Measurements from ENCODE around the gene DENND1A. TPM values are rescaled to one million over a fixed set of nuclear protein-coding genes. Genes with fewer than 3 reads are reported as not detected.

DENND1A gene
- total RNA-seq, 2 experiments from 2014 or later = 12.8 to 14.8 TPM

DNA sequence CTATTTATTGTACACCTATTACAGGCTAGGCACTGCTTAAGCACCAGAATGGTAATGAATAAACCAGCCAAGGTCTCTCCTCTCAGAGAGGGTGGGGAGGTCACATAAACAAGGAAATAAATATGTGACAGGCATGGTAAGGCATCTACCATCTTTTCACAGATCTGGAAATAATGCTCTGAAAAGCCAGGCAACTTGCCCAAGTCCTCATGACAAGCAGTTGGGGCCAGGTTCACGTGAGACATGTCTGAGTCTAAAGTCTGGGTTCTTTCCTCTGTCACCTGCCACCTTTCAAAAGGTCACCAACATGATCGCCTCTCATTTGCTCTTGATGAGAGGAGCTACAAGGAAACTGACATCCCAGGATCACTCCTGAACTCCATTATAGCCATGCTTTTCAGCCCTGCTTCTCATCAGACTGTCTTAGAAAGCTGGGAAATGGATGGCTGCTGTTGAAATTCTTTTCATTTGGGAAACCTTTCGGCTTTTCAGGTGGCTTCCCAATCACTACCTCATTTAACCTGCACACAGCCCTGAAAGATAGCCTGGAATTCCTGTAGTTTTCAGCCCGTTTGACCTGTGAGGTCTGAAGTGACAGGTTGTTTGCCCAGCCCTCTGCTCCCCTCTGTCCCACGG is 450.8 kb downstream of the DENND1A start:
- DNase-seq = no peak
- H3K4me1 Mint-ChIP-seq = no peaks in the 10 kb centered on the region
- H3K9me3 Mint-ChIP-seq = no peaks in the 10 kb centered on the region
- no peak overlapping the region for H3K4me3 Mint-ChIP-seq
- H3K27me3 Mint-ChIP-seq = no peaks in the 10 kb centered on the region
- no peak overlapping the region for H3K27ac Mint-ChIP-seq
- H3K36me3 Mint-ChIP-seq (ENCODE audit: low read depth) = no peaks in the 10 kb centered on the region
- ChIA-PET POLR2A (no interaction called here), CTCF (no interaction called here)

DNA sequence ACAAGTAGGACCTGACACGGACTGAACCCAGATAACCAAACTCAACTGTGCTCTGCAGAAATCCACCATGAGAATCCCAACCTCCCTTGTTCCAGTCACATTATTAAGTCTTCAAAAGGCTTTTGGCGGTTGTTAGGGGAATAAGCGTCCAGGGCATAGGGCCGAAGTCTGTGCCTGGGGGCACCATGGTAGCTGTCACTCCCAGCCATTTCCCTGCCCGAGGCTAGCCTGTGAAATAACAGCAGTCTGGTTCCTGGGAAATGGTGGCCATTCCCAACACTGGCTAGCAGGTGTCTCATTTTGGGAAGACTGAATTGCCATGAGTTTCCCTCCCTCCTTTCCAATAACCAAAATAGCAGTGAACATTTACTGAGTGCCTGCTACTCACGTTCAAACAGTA is 451.8 kb downstream of the DENND1A start:
- H3K4me3 Mint-ChIP-seq = no peak overlapping the region
- H3K27ac Mint-ChIP-seq = no peak overlapping the region
- H3K4me1 Mint-ChIP-seq = no peaks in the 10 kb centered on the region
- POLR2A ChIA-PET = no interaction called here
- CTCF ChIA-PET = no interaction called here
- no peak for DNase-seq
- no peaks in the 10 kb centered on the region for H3K27me3 Mint-ChIP-seq
- no peaks in the 10 kb centered on the region for H3K9me3 Mint-ChIP-seq
- no peaks in the 10 kb centered on the region for H3K36me3 Mint-ChIP-seq (ENCODE audit: low read depth)

DNA sequence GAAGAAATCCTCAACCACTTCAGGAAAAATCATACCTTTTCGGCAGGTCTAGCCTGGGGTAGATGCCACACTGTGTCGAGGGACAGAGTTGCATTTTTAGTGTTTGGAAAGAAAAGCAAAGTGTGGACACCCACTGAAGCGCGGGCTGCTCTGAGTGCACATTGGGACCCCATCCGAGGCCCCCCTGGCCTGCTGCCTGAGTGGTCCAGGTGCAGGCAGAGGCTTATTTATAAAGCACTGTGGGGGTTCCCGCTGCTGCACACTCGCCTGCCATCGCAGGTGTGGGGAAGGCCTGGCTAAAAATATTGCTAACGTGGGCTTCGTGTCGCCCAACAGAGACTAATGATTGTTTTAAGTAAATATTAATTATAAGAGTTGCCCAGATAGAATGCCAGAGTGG is 454.5 kb downstream of the DENND1A start:
- POLR2A ChIA-PET = no interaction called here
- CTCF ChIA-PET = no interaction called here

DNA sequence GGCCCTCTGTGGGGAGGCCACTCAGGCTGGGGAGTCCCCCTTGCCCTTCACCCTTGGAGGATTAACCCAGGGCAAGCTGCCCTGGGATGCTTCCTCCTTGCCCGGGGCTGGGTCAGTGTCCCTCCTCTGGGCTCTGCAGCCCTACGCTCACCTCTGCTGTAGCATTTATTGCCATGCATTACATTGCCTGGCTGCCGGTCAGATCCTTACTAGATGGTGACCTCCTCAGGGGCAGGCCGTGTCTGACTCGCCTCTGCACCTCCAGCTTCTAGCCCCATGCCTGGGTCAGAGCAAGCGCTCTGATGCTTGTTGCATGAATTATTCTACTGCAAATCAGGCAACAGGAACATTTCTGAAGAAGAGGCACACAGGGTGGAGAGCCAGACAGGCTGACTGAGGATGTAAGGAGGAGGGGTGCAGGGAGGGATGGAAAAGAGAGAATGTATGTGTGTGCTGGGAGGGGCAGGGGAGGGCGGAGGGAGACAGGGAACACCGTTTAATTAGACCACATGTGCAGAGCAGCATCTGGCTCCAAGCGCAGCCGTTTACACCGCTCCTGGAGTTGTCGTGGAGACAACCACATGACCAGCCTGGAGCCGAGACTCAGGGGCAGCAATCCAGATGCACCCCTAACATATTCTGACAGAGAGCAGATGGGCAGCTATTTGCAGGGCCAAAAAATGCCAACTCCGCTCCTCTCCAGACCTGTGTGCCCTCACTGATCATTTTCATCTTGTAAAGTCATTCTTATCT is 456.9 kb downstream of the DENND1A start:
- no peak overlapping the region for H3K4me3 Mint-ChIP-seq
- no peaks in the 10 kb centered on the region for H3K36me3 Mint-ChIP-seq (ENCODE audit: low read depth)
- DNase-seq = no peak
- H3K27me3 Mint-ChIP-seq = no peaks in the 10 kb centered on the region
- no peaks in the 10 kb centered on the region for H3K9me3 Mint-ChIP-seq
- POLR2A ChIA-PET = no interaction called here
- no peak overlapping the region for H3K27ac Mint-ChIP-seq
- H3K4me1 Mint-ChIP-seq = no peaks in the 10 kb centered on the region
- CTCF ChIA-PET = no interaction called here

More for the DNA sequence above, 454.5 kb downstream of the DENND1A start:
- H3K4me1 Mint-ChIP-seq = no peaks in the 10 kb centered on the region
- no peaks in the 10 kb centered on the region for H3K9me3 Mint-ChIP-seq
- DNase-seq = no peak
- H3K27me3 Mint-ChIP-seq = no peaks in the 10 kb centered on the region
- no peak overlapping the region for H3K27ac Mint-ChIP-seq
- H3K36me3 Mint-ChIP-seq (ENCODE audit: low read depth) = no peaks in the 10 kb centered on the region
- H3K4me3 Mint-ChIP-seq = no peak overlapping the region

DNA sequence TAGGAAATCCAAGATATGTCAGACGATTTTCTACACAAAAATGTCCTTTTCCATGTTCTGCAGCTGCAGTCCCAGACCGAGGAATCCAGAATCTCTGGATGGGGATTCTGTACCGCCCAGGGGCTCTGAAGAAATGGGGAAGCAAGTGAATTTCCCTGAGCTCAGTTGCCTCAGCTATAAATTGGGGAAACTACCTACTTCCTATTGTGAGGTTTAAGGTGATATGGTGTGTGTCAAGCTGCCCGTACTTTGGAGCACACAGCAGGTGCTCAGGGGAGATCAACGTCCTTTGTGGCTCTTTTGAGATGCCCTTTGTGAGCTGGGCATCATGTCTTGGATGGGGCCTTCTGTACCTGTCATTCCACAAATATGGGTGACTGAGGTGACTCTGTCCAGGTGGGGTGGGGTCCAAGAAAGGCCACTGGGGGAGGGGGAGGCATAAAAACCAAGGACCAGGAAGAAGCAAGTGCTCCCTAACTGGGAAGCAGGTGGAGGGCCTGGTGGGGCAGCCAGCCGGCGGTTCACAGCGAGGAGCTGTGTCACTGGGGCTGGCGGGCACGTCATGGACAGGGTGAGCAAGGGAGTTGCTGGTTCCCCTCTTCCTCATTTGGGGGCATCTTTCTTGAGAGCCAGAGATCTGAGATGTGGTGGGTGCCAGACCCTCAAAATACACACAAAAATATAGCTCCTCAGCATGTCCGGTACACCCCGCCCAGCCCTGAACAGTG is 457.9 kb downstream of the DENND1A start:
- CTCF ChIA-PET = no interaction called here
- H3K27ac Mint-ChIP-seq = no peak overlapping the region
- no peak overlapping the region for H3K4me3 Mint-ChIP-seq
- H3K4me1 Mint-ChIP-seq = no peaks in the 10 kb centered on the region
- POLR2A ChIA-PET = no interaction called here
- H3K9me3 Mint-ChIP-seq = no peaks in the 10 kb centered on the region
- H3K36me3 Mint-ChIP-seq (ENCODE audit: low read depth) = no peaks in the 10 kb centered on the region
- no peaks in the 10 kb centered on the region for H3K27me3 Mint-ChIP-seq
- DNase-seq = no peak

DNA sequence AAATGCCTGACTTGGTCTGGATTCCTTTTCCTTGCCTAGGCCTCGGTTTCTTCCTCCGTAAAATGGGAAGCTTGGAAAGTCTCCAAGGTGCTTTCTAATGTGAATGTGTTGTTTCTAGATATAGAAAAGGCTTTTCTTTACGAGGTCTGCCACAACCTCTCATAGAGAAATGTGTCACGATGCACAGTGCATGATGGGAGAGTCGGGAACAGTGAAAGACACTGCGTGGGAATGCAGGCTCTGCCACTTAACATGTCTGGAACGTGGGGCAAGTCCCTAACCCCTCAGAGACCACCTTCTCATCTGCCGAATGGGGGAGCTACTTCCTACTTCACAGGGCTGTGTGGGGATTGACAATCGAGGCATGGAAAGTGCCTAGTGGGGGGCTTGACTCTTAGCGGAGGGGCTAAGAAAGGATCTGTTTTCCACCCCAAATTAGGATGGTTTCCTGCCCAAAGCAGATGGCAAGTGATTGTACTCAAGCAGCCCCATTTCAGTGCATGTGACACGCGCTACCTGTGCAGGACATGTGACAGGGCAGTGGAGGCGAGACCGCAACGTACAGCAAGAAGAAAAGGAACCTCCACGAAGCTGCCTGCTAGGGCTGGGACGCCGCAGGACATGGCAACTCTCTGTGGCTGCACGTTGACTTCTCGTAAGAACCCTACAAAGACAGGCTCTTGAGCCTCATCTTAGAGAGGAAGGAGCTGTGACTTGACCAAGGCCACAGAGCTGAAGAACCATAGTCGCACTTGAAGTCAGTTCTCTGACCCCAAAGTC is 458.7 kb downstream of the DENND1A start:
- DNase-seq = no peak
- H3K4me3 Mint-ChIP-seq = no peak overlapping the region
- CTCF ChIA-PET = no interaction called here
- POLR2A ChIA-PET = no interaction called here
- no peak overlapping the region for H3K27ac Mint-ChIP-seq
- H3K27me3 Mint-ChIP-seq = no peaks in the 10 kb centered on the region
- H3K36me3 Mint-ChIP-seq (ENCODE audit: low read depth) = no peaks in the 10 kb centered on the region
- no peaks in the 10 kb centered on the region for H3K4me1 Mint-ChIP-seq
- H3K9me3 Mint-ChIP-seq = no peaks in the 10 kb centered on the region

DNA sequence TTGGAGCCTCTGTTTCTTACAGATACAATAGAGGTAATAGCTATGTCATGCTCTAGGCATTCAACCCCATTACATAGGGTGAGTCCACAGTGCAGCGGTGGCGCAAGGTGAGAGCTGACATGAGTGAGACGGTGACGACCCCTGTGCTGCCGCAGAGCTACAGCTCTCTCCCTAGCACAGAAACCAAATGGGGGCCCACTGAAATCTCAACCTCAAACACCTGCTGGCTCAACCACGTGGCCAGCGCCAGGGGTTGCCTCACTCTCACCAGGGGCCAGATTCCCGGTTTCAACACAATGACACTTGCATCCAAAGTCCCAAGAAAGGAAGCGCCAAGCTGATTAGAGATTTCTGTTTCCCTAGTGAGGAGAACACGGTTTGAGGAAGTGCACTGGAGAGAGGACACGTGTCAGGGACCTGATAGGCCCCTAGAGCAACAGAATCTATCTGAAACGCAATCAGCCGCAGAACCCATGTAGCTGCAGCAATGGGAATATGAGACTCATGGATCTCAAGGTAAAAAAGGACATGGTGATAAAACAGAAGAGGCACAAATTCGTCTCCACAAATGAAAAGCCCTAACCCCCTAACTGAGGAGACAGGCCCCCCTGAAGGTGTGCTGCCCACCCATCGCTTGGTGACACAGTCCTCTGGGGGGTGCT is 459.7 kb downstream of the DENND1A start:
- DNase-seq = no peak
- Mint-ChIP-seq H3K27ac (no peak overlapping the region), H3K27me3 (no peaks in the 10 kb centered on the region), H3K9me3 (no peaks in the 10 kb centered on the region), H3K4me3 (no peak overlapping the region), H3K36me3 (ENCODE audit: low read depth) (no peaks in the 10 kb centered on the region), H3K4me1 (no peaks in the 10 kb centered on the region)
- CTCF ChIA-PET = no interaction called here
- POLR2A ChIA-PET = no interaction called here

DNA sequence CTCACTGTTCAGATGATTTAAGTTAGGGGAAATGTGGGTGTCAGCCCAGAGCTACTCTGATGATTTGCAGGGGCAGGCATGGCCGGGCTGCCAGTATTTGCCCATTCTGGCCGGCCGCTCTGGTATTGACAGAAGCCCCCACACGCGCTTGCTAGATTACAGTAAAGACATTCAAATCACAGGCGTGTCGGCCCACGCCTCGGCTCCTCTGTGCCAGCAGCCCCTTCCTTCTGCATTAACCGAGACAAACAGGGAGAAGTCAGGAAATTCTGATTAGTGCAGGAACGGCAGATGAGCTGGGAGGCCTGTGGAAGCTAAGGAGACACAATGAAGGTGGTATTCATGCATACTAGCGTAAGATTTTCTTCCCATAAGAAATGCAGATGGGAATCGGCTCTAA is 460.6 kb downstream of the DENND1A start:
- no peak for DNase-seq
- ChIA-PET POLR2A (interaction anchor here (0.9 kb wide), 1 partner anchor 15 kb away, joined by 3 read pairs; no protein-coding TSS in a partner anchor), CTCF (no interaction called here)
- Mint-ChIP-seq H3K4me3 (no peak overlapping the region), H3K27me3 (no peaks in the 10 kb centered on the region), H3K4me1 (no peaks in the 10 kb centered on the region), H3K36me3 (ENCODE audit: low read depth) (no peaks in the 10 kb centered on the region), H3K27ac (no peak overlapping the region), H3K9me3 (no peaks in the 10 kb centered on the region)

DNA sequence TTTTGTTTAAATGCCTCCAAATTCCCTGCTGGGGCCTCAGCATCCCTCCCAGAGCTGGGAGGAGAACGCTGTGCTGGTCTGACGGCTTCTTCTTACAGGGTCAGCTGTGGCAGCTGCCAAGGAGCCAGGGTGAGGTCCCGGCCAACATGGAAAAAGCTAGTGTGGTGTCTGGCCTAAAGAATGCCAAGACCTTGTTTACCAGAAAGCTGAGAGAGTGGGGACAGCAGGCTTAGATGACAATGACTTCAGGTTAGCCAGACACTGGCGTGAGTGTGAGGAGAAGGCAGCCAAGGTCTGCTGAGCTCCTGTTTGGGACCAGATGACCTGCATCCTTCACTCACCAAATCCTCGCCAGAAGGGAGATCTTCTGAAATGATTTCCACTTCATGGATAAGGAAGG is 461.4 kb downstream of the DENND1A start:
- Mint-ChIP-seq H3K36me3 (ENCODE audit: low read depth) (no peaks in the 10 kb centered on the region), H3K27ac (no peak overlapping the region), H3K4me3 (no peak overlapping the region), H3K4me1 (no peaks in the 10 kb centered on the region), H3K27me3 (no peaks in the 10 kb centered on the region), H3K9me3 (no peaks in the 10 kb centered on the region)
- ChIA-PET POLR2A (no interaction called here), CTCF (no interaction called here)
- no peak for DNase-seq

DNA sequence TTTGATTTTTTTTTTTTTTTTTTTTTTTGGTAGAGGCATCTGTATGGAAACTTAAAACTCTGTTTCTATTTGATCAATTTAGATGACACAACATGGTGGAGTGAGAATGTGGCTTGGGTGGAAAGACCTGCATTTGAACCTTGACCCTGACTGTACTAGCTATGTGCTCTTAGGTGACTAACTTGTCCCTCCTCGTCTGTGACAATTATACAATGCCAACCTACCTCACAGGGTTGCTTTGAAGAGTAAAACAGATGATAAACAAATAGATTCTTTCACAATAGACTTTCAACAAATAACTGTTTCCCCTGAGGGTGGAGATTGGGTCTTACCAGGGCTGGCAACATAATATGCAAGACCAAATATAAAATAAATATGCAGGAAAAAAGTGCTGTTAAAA is 464.6 kb downstream of the DENND1A start:
- DNase-seq = no peak
- Mint-ChIP-seq H3K27me3 (no peaks in the 10 kb centered on the region), H3K4me1 (no peaks in the 10 kb centered on the region), H3K27ac (no peak overlapping the region), H3K9me3 (no peaks in the 10 kb centered on the region), H3K4me3 (no peak overlapping the region), H3K36me3 (ENCODE audit: low read depth) (no peaks in the 10 kb centered on the region)
- CTCF ChIA-PET = interaction anchor here (0.7 kb wide), 2 partner anchors 23 to 80 kb away, joined by 3 to 4 read pairs; no protein-coding TSS in a partner anchor
- POLR2A ChIA-PET = interaction anchor here (0.6 kb wide), 1 partner anchor 340 kb away, joined by 3 read pairs; no protein-coding TSS in a partner anchor

DNA sequence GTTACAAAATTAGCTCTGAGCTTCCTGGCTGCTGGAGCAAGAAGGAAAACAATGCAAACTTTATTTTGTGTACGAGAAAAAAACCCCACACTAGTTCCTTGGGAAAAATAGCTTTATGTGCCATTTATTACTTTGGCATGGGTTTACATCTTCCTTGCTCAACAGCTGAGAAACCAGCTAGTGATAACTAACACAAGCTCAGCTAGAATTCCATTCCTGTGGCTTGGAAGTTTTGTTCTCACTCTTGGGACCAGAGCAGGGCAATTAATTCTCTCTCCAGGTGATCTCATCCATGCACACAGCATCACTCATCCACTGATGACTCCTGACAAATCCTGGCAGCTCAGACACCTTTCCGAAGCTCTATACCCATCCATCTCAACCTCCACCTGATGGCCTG is 469.8 kb downstream of the DENND1A start:
- ChIA-PET POLR2A (no interaction called here), CTCF (no interaction called here)
- no peak for DNase-seq
- H3K36me3 Mint-ChIP-seq (ENCODE audit: low read depth) = no peaks in the 10 kb centered on the region
- no peaks in the 10 kb centered on the region for H3K4me1 Mint-ChIP-seq
- no peaks in the 10 kb centered on the region for H3K27me3 Mint-ChIP-seq
- H3K9me3 Mint-ChIP-seq = no peaks in the 10 kb centered on the region
- H3K4me3 Mint-ChIP-seq = no peak overlapping the region
- no peak overlapping the region for H3K27ac Mint-ChIP-seq

DNA sequence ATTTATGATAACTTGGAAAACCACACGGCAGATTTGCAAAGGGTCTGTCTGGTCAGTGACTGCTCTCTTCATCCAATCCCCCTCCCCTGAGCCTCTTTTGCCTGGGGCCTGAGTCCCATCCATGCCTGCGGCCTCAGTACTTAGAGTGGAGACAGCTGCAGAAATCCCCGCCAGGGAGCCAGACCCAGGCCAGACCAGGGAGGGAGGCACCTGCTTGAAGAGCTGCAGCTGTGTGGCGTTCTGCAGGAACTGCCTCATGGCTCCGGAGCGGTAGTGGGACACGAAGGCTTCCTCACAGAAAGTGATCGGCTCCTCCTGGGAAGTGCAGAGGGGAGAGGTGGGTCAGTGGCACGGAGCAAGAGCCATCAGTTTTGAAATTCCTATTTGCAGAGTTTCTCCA is 472.3 kb downstream of the DENND1A start:
- DNase-seq = no peak
- no peak overlapping the region for H3K4me3 Mint-ChIP-seq
- no peaks in the 10 kb centered on the region for H3K36me3 Mint-ChIP-seq (ENCODE audit: low read depth)
- H3K9me3 Mint-ChIP-seq = no peaks in the 10 kb centered on the region
- ChIA-PET POLR2A (no interaction called here), CTCF (no interaction called here)
- no peaks in the 10 kb centered on the region for H3K27me3 Mint-ChIP-seq
- no peak overlapping the region for H3K27ac Mint-ChIP-seq
- H3K4me1 Mint-ChIP-seq = no peaks in the 10 kb centered on the region

DNA sequence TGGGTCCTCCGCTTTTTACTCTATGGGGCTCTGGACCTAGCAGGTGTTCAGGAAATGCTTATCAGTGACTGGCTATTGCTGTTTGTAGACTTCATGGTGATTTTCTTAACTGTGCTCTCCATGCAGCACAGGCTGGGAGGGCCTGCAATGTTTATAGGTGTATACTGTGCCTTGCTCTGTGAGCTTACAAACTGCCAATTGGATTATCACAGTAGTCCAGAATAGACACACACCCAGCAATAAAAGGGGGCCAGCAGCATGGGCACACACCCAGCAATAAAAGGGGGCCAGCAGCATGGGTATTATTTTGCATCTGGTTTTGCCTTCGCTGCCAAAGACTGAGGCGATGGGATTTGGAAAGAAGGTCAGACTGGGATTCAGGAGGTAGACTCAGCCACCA is 473.9 kb downstream of the DENND1A start:
- no peaks in the 10 kb centered on the region for H3K27me3 Mint-ChIP-seq
- ChIA-PET POLR2A (no interaction called here), CTCF (no interaction called here)
- no peaks in the 10 kb centered on the region for H3K36me3 Mint-ChIP-seq (ENCODE audit: low read depth)
- DNase-seq = no peak
- no peak overlapping the region for H3K4me3 Mint-ChIP-seq
- H3K4me1 Mint-ChIP-seq = no peaks in the 10 kb centered on the region
- no peaks in the 10 kb centered on the region for H3K9me3 Mint-ChIP-seq
- no peak overlapping the region for H3K27ac Mint-ChIP-seq

All from activated CD4-positive, alpha-beta memory T cell treated with anti-CD3 and anti-CD28 coated beads, Interleukin-2, amount 10 ng/mL, durations not matched to agents 7 days and 5 days (primary cell).